GM19463 (cell line): ENCODE data around the gene HCN4.
"Not testable (repeated sequence)": the region's sequence is repeated elsewhere in the genome, so short reads cannot be mapped to it uniquely, and the experiment has no call there.

Experiments
- ATAC-seq: cut with Tn5 transposase; IDR thresholded peaks from one replicate; pipeline ENCODE4 v1.9.1; 2021; ENCODE audit warnings: mild to moderate bottlenecking, moderate library complexity; ENCODE audit not compliant: unreplicated experiment

The HCN4 gene

DNA sequence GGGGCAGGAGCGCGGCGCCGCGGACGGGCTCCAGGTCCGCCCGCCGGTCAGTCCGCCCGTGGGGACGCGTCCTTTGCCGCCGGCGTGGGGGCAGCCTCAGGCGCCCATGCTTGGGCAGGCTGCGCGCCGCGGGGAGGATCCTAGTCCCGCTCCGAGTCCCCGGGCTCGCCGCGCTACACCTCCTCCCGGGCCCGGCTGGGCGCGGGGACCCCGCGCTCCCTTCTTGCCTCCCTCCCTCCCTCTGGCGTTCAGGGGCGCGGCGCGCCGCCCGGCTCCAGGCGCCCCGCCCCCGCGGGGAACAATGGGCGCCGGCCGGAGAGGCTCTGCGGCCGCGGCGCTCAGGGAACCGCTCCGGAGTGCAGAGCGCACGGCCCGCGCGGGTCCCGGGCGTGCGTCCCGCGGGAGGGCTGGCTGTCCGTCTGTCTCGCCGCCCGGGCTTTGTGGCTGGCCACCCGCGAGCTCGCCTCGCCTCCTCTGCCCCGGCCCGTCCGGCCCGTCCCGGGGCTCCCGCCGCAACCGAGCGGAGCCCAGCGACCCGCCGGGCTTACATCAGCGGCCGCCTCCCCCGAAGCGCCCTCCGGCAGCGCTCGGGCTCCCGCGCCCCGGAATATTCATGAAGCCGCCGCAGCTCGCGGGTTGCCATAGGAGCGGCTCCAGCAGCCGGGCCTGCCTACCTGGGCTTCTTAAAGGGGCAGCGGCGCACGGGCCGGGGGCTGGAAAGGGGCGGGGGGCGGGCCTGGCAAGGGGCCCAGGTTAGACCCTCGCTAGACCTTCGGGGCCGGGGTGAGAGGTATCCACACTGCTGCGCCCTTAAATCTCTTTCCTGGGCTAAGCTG is at the start of gene HCN4:
Gene HCN4, minus strand, starts transcription at position 658 of the 836 bp plus-strand sequence. CDS start 688 bp downstream, outside the sequence.
- no peak for ATAC-seq

GRCh38 chr15:73414876-73415275 is 46.1 kb upstream of the HCN4 start:
- ATAC-seq, result no peak

DNA sequence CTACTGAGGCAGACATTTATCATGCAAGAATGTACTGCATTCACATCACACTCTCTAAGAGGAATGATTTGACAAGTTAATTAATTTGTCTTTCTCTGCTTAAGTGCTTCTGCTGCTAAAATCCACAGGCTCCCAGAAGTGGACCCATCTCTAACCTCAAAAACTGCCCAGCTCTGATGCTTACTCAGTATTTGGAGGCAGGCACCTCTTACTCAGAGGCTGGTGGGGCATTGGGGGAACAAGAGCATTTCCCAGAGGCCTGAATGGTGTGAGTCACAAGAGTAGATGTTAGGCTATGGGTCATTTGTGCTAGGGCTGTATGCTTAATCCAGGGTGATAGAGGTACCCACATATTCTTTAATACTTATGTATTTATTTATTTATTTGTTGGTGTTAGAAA is 34.4 kb upstream of the HCN4 start:
- no peak for ATAC-seq

DNA sequence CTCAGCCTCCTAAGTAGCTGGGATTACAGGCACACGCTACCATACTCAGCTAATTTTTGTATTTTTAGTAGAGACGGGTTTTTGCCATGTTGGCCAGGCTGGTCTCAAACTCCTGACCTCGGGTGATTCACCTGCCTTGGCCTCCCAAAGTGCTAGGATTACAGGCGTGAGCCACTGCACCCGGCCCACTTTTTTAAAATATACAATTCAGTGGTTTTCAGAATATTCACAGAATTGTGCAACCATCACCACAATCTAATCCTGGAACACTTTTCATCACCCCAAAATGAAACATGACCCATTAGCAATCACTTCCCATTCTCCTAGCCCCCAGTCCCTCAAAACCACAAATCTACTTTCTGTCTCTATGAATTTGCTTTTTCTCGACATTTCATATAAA is 31.5 kb upstream of the HCN4 start:
- ATAC-seq, result not testable (repeated sequence)

DNA sequence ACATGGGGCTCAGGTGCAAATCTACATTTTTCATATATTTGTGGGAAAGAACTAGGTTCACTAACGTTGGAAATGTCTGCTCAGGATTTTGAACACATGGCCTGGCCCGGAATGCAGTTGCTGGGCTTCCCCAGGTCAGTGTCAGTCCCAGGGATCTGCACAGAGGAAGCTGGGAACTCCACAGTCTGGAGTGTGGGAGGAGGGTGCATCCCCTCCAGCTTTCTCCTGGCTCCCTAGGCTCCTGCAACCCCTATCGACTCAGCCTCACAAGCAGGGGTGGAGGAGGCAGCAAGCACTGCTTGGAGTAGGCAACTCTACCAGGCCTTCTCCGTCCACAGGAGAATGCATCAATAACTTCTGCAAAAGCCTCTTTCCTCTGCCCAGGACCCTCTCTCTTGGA is 30.1 kb upstream of the HCN4 start:
- no peak for ATAC-seq

GRCh38 chr15:73397461-73397860 is 28.7 kb upstream of the HCN4 start:
- no peak for ATAC-seq

GRCh38 chr15:73395671-73396070 is 26.9 kb upstream of the HCN4 start:
- no peak for ATAC-seq

GRCh38 chr15:73394782-73395181 is 26.0 kb upstream of the HCN4 start:
- no peak for ATAC-seq

DNA sequence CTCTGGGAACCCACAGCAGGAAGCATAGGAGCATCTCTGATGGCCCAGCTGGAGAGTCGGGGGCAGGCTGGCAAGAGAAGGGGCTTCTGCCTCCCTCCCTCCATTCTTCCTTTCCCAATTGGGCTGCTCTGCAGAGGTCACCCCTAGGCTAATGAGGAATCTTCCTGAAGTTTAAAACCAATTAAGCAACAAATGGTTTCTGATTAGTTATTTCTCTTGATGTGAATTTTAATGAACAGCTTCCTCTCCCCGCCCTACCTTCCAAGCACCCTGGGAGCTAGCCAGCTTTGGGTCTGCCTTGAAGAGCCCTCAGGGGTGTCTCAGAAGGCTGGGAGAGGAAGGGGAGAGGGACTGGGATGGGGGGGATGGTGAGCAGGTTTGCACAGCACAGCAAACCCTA is 24.6 kb upstream of the HCN4 start:
- ATAC-seq, result no peak

DNA sequence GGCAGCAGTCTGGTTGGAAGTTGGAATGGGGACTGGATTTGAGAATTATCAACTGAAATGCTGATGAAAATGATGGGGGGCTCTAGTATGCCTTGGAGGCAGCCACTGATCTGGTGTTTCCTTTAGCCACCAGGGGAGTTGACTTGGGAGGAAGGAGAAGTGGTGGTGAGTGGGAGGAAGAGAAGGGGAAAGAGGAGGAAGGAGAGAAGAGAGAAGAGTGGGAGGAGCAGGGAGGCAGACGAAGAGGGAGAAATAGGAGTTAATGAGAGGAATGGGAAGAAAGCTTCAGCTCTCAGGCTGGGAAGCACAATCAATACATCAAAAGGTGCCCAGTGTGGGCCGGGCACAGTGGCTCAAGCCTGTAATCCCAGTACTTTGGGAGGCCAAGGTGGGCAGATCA is 23.3 kb upstream of the HCN4 start:
- ATAC-seq, result no peak

- ATAC-seq, result no peak
These were observed 22.5 kb upstream of the HCN4 start for GRCh38 chr15:73391128-73391872.

- ATAC-seq, result no peak
These were observed 21.3 kb upstream of the HCN4 start for GRCh38 chr15:73389971-73390544.

GRCh38 chr15:73389539-73389938 is 20.8 kb upstream of the HCN4 start:
- no peak for ATAC-seq

GRCh38 chr15:73388256-73388781 is 19.6 kb upstream of the HCN4 start:
- ATAC-seq, result no peak

GRCh38 chr15:73387507-73388255 is 18.9 kb upstream of the HCN4 start:
- no peak for ATAC-seq

- no peak for ATAC-seq
These were observed 18.2 kb upstream of the HCN4 start for GRCh38 chr15:73386886-73387506.

DNA sequence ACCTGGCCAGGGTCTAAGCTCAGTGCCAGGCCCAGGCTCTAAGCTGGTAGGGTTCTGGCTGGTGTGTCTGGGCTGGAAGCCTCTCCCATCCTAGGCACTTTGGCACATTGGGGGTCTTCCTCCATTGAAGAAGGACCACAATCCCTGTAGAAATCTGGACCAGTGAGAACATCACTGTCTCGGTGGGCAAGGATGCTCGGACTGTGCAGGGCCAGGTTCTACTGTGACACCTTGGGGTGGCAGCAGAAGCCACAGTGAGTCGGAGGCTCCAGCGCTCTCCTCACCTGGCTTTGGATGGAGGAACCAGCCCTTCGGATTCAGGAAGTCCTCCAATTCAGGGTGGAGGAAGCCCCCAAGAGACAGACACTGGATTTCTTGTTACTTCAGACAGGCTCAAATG is 17.5 kb upstream of the HCN4 start:
- no peak for ATAC-seq

DNA sequence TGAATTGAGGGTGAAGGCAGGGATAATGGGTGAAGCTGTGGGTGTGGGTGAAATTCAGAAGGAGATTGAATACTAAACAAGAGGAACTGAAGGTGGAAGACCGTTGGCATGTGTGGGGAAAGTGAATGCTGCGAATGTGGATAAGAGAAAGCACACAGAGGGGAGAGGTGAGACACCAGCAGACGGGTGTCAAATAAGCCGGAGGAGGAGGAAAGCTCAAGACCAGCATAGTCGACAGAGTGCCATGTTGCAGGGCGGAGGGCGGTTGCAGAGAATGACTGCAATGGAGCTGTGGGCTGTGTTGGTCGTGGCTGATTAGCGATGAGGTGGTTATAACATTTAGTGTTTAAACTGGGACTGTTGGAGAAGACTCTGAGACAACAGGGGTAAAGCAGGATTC is 16.4 kb upstream of the HCN4 start:
- ATAC-seq, result no peak

- no peak for ATAC-seq
These were observed 14.8 kb upstream of the HCN4 start for GRCh38 chr15:73383310-73384189.
